Prostate gland (tissue), 2 donors: ENCODE data around the gene BNC2.

Experiments
- CTCF ChIP-seq, 4 experiments: fragments of 200-600 bp in 2 of 4; fragments of 450-650 bp in 2 of 4; sonication (generic) in 2 of 4; IDR thresholded peaks; 1 replicate in 3 of 4; 2 replicates in 1 of 4; pipeline ENCODE4 v1.5.1; 2016 to 2019; ENCODE audit warnings: antibody characterized with exemption in 4 of 4, mild to moderate bottlenecking in 2 of 4, moderate library complexity in 2 of 4
- POLR2AphosphoS5 ChIP-seq: sonication (generic); formaldehyde crosslinking; IDR thresholded peaks from one replicate; pipeline ENCODE4 v1.6.1; 2017; ENCODE audit warnings: antibody characterized with exemption

- TF ChIP-seq CTCF (IDR thresholded peaks at IDR 0.05) (no peak), POLR2AphosphoS5 (no peak)
Observed at GRCh38 chr9:16364347-16364746, 506.1 kb downstream of the BNC2 start.
